ENCODE data around the gene ADGRD1.

ADGRD1 gene

GRCh38 chr12:131093971-131094830 is 140.5 kb downstream of the ADGRD1 start:
- DNase-seq, result no peak

DNA sequence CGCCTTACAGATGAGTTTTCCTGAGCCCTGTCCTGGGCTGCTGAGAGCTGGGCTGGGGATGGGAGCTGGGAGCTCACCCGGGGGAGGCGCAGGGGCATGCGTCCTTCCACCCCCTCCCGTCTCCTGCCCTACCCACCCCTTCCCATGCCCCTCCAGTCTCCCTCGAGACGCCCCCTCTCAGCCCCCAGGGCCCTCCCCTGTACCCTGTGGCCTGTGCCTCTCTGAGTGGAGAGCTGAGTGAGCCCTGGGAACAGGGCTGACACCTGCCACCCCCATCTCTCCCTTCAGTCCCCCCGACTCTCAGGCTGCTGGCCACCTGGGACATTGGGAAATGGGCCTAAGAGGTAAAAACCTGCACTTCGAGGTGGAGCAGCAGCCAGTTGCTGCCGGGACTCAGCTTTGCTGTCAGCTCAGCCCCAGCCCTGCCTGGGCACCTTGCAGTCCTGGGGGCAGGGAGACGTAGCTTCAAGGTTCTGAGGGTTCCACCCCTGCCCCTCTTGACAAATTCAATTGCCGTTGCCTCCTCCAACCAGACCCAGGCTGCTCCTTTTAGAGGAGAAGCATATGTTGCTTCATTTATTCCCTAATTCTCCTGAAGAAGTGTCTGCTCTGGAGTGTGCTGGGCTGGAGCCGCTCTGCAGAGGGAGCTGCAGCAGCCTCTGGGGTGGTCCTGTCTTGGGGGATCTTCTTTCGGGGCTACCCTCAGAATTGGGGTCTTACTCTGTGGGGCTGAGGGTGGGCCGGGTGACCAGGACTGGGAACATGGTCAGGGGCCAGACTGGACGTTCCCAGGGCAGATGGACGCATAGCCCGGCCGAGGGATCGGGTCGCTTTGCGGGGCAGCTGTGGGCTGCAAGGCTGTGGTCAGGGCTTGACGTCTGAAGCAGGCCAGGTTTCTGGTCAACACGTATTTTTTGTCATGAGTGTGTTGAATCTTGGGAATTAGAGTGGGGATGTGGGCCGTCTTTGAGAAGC is 141.4 kb downstream of the ADGRD1 start:
- DNase-seq, result no peak

GRCh38 chr12:131095826-131096680 is 142.3 kb downstream of the ADGRD1 start:
- DNase-seq, result no peak

- no peak for DNase-seq
Measured at GRCh38 chr12:131096681-131097181, 143.0 kb downstream of the ADGRD1 start.

DNA sequence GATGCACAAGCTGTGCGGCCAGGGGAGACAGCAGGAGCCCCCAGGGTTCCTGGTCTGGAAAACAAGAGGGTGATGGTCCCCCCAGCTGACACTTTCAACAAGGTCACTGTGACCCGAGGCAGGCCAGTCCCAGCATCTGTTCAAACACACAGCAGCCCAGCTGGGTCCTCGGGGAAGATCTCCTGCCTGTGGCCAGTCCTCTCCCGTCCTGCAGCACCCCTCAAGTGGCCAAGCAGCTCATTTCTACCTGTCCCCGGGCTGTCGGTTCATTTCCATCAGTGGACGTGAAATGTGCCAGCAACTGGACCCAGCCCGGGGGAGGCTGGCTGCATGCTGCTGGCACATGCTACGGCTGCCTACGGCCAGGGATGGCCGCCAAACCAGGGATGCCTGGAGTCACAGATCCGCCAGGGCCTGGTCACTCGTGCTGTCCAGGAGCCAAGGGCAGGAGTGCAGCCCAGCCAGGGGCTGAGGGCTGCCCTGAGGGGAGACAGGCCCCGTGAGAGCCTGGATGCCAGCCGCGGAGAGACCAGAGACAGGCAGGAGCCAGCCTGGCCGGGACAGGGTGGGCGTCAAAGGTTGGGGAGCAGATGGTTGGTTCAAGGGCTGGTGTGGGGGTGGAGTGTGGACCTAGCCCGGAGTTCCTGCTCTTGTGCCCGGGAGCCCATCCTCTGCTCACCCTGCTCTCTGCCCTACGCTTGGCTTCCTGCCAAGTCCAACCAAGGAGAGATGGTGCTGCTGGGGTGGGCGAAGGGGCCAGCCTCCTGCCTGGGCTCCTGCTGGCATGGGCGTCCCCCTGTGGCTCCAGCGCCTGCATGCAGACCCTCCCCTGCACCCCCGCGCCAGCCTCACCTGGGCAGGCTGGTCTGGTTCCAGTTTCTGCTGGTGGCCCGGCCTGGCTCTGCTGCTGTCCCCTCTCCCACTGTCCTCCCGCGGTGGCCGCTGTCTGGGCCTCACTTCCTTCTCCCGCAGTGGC is 143.8 kb downstream of the ADGRD1 start:
- no peak for DNase-seq

- DNase-seq, result no peak
Measured at GRCh38 chr12:131098178-131098981, 144.7 kb downstream of the ADGRD1 start.

GRCh38 chr12:131100031-131100674 is 146.4 kb downstream of the ADGRD1 start:
- no peak for DNase-seq

- DNase-seq, result no peak
Measured at GRCh38 chr12:131101006-131101405, 147.3 kb downstream of the ADGRD1 start.

- DNase-seq, result peak; percentile 63
Measured at GRCh38 chr12:131101703-131102492, 148.2 kb downstream of the ADGRD1 start.

- no peak for DNase-seq
Measured at GRCh38 chr12:131102493-131102931, 148.8 kb downstream of the ADGRD1 start.

DNA sequence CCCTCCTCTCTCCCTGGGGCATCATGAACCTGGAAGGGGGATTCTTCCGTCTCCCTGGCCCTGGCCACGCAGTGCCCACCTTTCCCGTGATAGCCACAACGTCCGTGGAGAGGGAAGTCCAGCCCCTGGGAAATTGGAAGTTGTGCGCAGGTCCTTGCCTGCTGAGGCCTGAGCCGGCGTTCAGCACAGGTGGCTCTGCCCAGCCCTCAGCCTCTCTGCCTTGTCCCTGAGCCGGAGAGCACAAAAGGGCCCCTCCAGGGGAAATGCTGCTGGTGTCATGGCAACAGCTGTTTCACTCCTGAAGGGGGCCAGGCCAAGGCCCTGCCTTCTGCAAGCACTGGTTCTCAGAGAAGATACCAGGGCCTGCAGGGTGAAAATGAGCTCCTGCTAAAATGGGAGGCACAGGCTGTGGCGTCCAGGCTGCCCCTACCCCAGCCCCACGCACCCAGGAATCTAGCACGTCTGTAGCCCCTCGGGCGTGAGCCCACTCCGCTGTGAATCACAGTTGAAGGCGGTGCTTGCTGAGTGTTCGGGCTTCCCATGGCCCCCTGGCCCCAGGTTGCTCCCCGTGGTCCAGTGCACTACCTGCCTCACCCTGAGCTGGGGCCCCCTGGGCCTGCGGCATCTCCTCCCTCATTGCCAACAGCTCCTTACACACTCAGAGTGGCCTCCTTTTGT is 149.4 kb downstream of the ADGRD1 start:
- no peak for DNase-seq

DNA sequence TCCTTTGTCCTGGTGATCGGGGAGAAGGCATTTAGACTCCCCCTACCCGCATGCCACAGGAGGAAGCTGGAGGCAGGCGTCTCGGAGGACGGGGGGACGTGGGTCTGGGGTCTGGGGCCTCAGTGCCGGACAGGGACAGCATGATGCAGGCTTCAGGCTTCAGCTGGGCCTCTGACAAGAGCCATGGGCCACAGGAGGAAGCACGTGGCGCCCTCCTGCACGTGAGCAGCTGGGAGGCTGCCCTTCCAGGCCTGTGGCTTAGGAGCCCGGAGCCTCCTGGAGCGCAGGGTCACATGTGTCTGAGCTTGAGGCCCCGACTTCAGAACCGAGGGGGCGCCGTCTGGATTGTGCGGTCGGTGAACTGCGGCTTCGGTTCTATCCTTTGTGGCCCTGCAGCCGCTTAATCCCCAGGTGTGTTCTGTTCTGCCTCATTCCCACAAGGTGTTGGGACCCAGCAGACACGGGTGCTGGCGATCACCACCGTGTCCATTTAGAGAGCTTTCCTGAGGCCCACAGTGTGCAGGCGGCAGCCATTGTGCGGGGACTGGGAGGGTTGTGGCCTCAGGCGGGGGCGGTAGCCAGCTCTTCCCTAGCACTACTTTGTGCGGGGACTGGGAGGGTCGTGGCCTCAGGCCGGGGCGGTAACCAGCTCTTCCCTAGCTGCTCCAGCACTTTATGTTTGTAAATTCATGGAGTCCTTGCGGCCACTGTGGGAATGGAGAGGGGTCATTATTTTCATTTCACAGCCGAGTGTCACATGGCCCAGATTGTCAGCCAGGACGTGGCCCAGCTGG is 150.2 kb downstream of the ADGRD1 start:
- no peak for DNase-seq

DNA sequence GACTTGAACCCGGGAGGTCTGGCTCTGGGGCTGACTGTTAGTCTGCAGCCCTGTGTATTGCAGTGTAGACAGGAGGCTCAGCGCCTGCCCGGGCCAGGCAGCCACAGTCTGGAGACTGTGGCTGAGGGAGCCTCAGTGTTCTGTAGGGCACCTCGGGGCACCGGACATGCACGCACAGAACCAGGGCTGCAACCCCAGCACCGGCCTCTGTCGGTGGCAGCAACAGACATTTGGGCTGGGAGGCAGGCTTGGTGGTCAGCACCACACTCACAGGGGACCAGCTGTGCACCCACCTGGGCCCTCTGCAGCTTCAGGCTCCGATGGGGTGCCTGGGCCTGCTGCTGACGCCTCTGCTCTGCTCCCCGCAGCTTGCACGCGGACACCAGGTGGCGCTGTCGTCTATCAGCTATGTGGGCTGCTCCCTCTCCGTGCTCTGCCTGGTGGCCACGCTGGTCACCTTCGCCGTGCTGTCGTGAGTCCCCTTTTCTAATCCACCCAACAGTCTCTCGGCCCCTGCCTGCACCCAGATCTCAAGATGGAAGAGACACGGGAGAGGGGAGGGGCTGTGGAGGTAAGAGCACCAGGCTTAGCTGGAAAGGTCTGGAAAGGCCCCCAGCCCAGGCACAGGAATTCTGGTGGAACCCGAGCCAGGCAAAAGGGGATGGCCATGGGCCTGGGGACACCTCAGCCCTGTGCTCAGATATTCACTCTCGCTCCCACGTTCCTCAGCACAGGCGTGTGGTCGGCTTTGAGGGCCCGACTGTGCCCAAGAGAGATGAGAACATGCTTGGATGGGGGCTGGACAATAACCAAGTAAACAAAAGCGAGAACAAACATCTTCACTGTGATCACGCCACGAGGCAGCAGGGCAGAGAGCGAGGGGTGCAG is 151.0 kb downstream of the ADGRD1 start:
- peak; percentile 79 for DNase-seq

DNA sequence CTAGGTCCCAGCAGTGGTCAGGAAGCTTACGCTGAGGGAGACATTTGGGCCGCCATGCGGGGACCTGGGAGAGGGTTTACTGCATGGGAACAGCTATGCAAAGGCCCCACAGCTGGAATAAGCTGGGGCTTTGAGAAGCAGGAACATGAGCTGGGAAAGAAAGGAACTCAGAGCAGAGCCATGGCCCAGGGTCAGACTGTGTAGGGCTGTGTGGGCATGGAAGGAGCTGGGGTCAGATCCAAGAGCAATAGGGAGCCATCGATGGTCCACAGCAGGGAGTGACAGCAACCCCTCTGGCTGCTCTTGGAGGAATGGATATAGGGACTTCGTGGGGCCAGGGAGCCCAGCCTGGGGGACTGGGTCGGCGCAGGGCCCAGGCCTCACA is 151.6 kb downstream of the ADGRD1 start:
- DNase-seq, result no peak

DNA sequence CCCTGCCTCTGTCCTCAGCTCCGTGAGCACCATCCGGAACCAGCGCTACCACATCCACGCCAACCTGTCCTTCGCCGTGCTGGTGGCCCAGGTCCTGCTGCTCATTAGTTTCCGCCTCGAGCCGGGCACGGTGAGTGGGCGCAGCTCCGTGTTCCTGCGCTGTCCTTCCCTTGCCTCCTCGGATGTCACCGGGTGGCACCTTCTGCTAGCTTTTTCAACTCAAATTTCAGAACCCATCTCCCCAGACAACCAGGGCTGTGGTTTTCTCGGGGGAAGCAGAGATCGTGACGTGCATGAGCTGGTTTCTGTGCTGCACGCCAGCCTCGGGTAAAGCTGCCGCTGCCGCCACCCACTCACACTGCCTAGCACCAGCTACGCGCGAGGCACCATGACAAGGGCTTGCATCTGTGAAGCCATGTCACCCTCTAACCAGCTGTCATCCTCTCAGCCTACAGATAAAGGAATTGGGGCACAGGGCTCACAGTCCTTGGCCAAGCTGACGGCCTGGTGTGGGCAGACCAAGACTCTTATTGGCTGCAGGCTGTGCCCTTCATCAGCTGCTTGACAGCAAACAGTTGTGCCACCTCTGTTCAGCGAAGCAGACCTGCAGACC is 152.1 kb downstream of the ADGRD1 start:
- peak; percentile 6 for DNase-seq

All from inflammatory macrophage treated with lipopolysaccharide for 4 hours (primary cell).